SK-N-SH treated with all-trans-retinoic acid at 6 μM for 48 hours (cell line): ENCODE results near the gene XRCC4.

Experiments
- PPARA ChIP-seq: fragments of 250-450 bp; sonication (Bioruptor Pico); IDR thresholded peaks from 2 replicates; pipeline ENCODE4 v1.5.0; 2020; ENCODE audit warnings: mild to moderate bottlenecking, borderline replicate concordance
- RARB ChIP-seq: fragments of 250-450 bp; sonication (Bioruptor Pico); IDR thresholded peaks from 2 replicates; pipeline ENCODE4 v1.8.0; 2021; ENCODE audit warnings: mild to moderate bottlenecking, moderate library complexity
- TOX ChIP-seq: fragments of 250-450 bp; sonication (Bioruptor Pico); IDR thresholded peaks from 2 replicates; pipeline ENCODE4 v1.8.0; 2021; ENCODE audit warnings: mild to moderate bottlenecking, moderate library complexity, borderline replicate concordance
- ZFP3 ChIP-seq: fragments of 250-450 bp; sonication (Bioruptor Pico); IDR thresholded peaks from 2 replicates; pipeline ENCODE4 v1.5.0; 2020; ENCODE audit warnings: mild to moderate bottlenecking, moderate library complexity
- ZNF70 ChIP-seq: fragments of 450-650 bp; formaldehyde crosslinking; IDR thresholded peaks from 2 replicates; pipeline ENCODE4 v1.5.0; 2020; ENCODE audit warnings: mild to moderate bottlenecking, moderate library complexity
- TF ChIP-seq, protein P1 (sequence below): fragments of 250-450 bp; sonication (Bioruptor Pico); IDR thresholded peaks from 2 replicates; pipeline ENCODE4 v1.8.0; 2020; ENCODE audit warnings: mild to moderate bottlenecking, moderate library complexity, borderline replicate concordance

GRCh38 chr5:83148370-83148769 lies 71.0 kb downstream of the XRCC4 start:
- TF ChIP-seq, protein P1, sequence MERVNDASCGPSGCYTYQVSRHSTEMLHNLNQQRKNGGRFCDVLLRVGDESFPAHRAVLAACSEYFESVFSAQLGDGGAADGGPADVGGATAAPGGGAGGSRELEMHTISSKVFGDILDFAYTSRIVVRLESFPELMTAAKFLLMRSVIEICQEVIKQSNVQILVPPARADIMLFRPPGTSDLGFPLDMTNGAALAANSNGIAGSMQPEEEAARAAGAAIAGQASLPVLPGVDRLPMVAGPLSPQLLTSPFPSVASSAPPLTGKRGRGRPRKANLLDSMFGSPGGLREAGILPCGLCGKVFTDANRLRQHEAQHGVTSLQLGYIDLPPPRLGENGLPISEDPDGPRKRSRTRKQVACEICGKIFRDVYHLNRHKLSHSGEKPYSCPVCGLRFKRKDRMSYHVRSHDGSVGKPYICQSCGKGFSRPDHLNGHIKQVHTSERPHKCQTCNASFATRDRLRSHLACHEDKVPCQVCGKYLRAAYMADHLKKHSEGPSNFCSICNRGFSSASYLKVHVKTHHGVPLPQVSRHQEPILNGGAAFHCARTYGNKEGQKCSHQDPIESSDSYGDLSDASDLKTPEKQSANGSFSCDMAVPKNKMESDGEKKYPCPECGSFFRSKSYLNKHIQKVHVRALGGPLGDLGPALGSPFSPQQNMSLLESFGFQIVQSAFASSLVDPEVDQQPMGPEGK (CRISPR knock-in tag) = no peak
- TF ChIP-seq ZFP3 (CRISPR knock-in tag) (no peak), TOX (no peak), PPARA (CRISPR knock-in tag) (no peak), RARB (no peak), ZNF70 (CRISPR knock-in tag) (no peak)
